Limb (tissue), 2 donors: ENCODE results near the gene RAVER1.
"Not testable (repeated sequence)": the region's sequence is repeated elsewhere in the genome, so short reads cannot be mapped to it uniquely, and the experiment has no call there.

Experiments used
- DNase-seq, 2 donors: peaks; one replicate each; pipeline ENCODE4 v3.0.0-alpha.2; 2016; ENCODE audit errors: extremely low spot score in 2 of 2

Gene RAVER1

DNA sequence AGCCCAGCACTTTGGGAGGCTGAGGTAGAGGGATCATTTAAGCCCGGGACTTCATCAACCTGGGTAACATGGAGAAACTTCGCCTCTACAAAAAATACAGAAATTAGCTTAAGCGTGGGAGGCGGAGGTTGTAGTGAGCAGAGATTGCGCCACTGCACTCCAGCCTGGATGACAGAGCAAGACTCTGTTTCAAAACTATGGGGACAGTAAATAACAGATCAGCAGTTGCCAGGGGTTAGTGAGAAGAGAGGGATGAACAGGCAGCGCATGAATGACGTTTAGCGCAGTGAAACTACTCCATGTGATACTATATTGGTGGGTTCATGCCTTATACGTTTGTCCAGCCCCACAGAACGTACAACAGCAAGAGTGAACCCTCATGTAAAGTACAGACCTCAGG lies 13.2 kb upstream of the RAVER1 start:
- DNase-seq = no peak

DNA sequence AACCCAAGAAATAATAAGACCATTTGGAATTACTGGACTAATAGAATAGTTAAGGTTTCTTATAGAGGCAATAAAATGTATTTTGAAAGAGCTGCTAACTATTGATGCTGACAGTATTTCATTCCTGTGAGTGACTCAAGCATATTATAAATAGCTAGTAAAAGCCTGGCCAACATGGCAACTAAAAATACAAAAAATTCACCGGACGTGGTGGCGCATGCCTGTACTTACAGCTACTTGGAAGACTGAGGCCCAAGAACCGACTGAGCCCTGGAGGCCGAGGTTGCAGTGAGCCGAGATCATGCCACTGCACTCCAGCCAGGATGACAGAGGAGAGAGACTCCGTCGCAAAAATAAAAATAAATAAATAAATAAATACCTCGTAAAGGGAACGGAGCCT lies 11.5 kb upstream of the RAVER1 start:
- DNase-seq = no peak

DNA sequence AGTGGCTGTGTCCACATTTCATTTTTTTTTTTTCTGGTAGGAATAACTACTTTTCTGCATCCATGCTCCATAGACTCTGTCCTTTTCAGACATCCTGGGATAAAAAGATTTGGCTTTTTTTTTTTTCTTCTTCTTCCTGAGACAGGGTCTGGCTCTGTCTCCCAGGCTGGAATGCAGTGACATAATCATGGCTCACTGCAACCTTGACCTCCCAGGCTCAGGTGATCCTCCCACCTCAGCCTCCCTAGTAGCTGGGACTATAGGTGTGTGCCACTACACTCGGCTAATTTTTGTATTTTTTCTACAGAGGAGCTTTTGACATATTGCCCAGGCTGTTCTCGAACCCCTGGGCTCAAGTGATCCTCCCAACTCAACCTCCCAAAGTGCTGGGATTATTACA lies 10.2 kb upstream of the RAVER1 start:
- DNase-seq = no peak

DNA sequence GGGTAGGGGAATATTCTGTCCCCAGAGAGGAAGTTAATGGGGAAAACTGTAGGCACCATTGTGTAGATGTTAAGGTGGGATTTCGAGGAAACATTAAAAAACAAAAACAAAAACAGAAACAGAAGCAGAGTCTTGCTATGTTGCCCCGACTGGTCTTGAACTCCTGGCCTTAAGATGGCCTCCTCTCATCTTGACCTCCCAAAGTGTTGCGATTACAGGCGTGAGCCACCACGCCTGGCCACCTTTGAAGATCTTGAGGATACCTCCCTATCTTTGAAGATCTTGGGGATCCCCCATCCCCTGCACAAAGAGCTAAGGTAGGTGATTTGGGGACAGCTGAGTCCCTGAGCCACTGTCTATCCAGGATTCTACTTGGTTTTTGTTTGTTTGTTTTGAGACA lies 6.6 kb upstream of the RAVER1 start:
- no peak for DNase-seq

DNA sequence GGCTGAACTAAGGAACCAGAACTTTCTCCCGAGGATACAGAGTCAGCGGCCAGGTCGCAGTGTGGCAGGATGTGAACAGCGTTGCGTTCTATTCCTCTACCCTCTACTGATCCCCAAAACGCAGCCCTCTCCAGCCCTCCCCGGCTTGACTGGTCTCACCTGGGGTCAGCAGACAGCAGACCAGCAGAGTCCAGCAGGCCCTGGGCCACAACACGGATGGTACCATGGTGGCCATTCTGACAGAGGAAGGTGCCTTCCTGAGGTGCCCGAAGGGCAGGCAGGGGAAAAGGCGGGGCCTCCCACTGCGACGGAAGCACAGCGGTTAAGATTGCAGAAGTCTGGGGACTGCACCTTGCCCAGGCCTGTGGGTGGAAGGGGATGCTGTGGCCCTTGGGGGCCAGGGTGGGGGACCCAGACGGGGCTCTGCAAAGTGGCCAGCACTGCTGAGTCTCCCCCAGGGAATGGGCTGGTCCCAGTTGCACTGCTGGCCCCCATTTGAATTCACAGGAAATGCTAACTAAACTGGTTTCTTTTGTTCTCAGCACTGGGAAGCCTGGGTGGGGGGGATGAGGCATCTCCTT lies 6.1 kb upstream of the RAVER1 start, which contains the start of gene ICAM3:
ICAM3 (minus strand) TSS at position 245 of the 581 bp plus-strand sequence; CDS start at position 235, 10 bp downstream.
- DNase-seq = no peak

DNA sequence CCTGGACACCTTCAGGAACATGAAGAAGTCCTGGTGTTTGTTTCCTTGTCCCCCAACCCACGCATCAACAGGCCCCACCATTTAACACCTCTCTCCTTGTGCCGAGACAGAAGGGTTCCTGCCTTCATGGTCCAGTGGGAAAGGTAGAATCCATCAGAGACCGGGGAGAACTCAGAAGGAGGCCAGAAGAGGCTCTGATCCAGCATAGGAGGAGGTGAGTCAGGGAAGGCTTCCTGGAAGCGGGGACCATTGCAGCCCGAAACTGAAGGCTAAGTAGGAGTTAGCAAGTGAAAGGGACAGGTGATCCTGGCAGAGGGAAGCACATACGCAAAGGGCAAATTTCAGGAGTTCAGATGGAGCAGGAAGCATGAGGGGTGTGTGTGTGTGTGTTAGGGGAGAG lies 5.6 kb upstream of the RAVER1 start:
- no peak for DNase-seq

DNA sequence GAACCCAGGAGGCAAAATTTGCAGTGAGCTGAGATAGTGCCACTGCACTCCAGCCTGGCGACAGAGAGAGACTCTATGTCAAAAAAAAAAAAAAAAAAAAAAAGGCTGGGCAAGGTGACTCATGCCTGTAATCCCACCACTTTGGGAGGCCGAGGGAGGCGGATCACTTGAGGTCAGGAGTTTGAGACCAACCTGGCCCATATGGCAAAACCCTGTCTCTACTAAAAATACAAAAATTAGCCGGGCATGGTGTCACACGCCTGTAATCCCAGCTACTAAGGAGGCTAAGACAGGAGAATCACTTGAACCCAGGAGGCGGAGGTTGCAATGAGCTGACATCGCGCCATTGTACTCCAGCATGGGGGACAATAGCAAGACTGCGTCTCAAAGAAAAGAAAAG lies 3.4 kb upstream of the RAVER1 start:
- DNase-seq = not testable (repeated sequence)

DNA sequence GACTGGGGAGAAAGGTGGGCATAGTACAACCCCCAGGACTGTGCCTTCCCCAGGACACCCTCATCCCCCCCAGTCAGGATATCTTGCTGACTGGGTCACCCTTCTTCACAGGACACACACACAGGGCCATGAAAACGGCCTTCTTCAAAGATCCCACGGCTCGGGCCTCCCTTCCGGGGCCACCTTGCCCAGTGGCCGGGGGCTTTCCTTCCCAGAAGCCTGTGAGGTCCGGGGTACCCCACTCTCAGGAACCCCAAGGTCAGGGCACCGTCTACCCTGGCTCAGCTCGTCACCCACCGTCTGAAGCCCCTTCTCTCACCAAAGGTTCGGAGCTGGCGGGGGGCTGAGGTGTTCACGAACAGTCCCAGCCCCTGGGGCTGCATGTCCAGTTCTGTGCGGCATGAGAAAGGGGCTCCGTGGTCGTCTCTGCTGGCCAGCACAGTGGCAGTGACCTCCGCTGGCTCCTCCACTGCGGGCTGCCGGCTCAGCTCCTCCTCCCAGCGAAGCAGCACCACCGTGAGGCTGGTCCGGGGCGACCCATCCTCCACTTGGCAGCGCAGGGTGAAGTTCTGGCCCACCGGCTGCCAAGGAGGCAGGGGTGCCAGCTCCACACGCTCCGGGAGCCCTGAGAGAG lies 2.1 kb upstream of the RAVER1 start:
- DNase-seq = no peak

DNA sequence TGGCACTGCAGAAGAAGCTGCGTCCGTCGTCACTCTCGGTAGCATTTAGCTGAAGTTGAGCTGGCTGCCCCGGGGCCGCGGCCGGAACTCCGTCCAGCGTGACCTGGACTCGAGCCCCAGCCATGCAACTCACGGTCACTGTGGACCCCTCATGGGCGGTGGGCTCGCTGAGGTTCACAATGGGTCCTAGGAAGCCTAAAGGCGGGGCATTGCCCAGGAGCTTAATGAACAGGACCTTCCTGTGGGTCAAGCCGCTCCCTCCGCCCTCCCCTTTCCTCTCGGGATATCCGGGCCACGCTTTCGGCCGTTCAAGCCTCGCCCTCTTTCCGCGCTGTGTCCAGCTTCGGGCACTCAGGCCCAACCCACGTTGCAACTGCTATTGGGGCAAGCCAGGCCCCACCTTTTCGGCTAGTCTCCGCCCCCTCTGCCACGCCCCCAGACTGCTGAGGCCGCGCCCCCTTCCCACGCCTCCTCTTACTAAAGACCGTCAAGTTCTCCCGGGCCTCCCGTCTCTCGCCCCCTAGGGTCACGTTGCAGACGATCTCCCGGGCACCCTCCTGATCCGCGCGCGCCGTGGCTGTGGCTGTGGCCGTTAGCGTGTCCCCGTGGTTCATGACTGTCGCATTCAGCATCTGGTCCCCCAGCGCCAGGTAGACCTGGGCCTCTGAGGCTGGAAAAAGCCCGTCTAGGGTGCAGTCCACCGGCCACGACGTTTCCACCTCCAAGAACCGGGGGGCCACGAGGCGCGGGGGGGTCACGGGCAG lies 1.4 kb upstream of the RAVER1 start:
- peak; percentile 87 to 90 for DNase-seq

DNA sequence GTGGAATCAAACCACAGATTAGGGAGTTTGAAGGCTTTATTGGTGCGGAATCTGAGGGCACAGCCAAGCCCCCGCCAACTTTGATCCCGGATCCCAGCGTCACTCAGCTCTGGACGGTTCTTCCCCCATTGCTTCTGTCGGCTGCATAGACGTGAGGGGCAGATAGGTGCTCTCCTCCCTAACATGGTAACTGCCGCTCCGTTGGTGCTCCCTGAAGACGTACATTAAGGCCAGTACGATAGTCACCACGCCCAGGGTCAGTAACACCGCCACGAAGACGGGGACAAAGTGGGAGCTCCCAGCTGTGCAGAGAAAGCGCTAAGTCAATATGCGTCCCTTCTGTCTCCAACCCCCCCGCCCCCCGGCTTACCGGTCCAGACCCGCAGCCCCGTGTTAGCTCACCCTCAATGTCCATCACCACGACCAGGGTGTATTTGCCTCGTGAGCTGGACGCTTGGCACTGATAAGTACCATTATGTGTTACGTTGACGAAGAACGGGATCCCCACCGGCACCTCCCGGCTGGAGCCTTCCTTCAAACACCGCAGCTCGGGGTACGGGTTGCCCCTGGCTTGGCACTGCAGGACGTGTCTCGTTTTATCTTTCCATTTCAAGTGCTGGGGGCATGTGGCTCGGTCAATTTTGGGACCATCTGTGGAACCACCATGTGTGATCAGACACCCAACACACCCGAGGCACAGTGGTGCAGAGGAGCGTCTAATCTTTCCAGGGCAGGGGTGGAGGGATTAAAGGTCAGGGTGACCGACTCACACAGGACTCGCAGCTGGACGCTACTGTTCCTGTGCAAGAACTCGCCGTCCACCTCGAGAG lies 644 bp upstream of the RAVER1 start:
- no peak for DNase-seq

DNA sequence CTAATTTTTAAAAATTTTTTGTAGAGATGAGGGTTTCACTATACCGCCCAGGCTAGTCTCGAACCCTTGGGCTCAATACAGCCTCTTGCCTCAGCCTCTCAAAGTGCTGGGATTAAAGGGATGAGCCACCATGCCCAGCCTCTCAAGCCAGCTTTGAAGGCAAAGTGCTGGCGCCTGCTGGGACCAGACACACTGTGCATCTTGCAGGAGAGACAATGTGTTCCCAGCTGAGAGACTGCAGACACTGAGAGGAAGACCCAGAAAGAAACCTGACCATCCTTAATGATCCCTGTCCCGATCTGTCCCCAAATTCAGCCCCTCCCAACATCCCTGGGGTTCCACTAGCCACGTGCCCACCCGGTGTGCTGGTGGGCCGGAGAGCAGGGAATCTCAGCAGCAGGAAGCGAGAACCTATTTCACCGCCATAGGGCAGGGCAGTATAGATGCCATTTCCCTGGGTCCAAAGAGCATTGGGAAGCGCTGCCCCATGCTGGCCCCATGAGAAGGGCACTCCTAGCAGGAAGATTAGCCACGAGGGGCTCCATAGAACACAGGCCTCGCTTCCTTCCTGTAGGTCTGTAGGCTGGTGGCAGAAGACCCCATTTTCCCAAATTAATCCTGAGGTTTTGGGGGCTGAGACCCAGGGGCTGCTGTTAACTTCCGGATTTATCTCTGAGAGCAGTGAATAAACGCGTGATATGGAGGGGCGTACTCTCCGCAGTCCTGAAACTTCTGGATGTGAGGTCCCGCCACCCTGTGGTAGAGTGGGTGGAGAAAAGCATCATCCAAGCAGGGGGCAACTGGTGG lies 968 bp downstream of the RAVER1 start:
- DNase-seq = no peak

DNA sequence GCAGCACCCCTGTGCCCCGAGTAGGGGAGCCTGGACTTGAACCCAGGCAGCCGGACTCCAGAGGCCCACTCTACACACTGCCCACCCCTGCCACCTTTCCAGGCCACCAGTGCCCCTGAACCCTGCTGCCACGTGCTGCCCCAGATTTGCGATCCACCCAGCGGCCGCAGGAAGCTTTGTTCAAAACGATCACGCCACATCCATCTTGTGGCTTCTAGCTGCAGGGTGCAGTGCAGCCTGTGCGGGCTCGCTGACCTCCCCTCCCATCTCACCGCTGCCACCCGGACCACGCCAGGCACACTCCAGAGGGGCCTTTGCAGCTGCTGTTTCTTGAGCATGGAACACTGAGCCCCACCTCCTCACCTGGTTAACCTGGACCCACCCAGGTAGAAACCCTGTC lies 3.8 kb downstream of the RAVER1 start:
- DNase-seq = no peak

DNA sequence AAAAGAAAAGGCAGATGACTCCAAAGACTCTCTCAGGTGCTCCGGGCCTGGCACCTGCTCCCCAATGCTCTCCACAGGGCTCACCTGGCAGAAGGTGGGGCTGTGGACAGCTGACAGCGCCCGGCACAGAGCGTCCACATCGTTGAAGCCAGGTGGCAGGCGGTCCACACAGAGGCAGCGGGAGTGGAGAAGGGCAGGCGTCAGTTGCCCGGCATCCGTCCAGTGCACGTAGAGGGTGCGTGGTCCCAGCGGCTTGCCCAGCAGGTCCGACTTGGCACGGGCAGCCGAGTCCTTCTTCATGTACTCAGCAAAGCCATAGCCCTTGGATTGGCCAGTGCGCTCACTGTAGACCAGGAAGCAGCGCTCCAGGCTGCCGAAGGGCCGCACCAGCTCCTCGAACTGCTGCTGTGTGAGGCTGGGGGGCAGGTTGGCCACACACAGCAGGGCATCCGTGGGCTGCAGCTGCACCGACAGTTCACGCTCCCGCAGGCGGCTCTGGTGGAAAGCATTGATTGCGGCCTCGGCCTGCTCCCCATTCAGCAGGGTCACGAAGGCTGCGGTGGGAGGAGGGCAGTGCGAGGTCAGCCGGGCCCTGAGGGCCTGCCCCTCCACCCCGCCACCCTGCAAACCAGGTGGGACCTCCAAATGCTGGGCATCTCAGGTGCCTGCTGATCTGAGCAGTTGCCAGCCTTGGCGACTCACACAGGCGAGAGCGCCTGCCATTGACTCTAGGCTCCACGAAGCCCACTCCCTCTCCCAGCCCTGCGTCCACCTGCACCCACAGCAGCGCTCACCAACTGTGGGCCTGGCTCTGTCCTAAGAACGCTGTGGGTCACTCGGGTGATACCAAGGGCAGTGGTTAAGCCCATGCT lies 4.5 kb downstream of the RAVER1 start:
- DNase-seq = no peak

DNA sequence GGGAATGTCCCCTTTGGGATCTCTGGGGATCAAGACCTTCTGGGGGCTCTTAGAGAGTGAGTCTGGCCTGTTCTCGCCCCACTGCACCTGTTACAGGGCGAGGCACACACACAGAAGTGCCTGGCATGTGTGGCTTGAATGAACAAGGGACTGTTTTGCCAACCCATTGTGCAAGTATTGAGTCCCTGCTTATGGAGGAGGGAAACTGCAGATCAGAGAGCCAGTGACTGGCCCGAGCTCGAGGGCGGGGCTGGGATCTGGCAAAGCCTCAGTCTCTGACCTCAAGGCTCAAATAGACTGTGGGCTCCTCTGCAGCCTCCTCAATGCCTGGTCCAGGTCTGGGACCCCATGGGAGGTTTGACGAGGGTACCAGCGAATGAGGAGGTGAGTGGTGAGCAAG lies 5.5 kb downstream of the RAVER1 start:
- DNase-seq = no peak

DNA sequence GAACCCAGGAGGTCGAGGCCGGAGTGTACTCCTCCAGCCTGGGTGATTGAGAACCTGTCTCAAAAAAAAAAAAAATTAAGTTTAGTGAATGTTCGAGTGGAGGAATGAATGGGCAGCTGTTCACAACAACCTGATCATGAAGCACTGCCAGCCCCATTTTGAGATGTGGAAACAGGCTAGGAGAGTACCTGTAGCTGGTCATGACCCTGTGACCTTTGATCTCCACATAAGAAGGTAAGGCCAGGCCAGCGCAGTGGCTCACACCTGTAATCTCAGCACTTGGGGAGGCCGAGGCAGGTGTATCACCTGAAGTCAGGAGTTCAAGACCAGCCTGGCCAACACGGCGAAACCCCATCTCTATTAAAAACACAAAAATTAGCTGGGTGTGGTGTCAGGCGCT lies 7.6 kb downstream of the RAVER1 start:
- no peak for DNase-seq

DNA sequence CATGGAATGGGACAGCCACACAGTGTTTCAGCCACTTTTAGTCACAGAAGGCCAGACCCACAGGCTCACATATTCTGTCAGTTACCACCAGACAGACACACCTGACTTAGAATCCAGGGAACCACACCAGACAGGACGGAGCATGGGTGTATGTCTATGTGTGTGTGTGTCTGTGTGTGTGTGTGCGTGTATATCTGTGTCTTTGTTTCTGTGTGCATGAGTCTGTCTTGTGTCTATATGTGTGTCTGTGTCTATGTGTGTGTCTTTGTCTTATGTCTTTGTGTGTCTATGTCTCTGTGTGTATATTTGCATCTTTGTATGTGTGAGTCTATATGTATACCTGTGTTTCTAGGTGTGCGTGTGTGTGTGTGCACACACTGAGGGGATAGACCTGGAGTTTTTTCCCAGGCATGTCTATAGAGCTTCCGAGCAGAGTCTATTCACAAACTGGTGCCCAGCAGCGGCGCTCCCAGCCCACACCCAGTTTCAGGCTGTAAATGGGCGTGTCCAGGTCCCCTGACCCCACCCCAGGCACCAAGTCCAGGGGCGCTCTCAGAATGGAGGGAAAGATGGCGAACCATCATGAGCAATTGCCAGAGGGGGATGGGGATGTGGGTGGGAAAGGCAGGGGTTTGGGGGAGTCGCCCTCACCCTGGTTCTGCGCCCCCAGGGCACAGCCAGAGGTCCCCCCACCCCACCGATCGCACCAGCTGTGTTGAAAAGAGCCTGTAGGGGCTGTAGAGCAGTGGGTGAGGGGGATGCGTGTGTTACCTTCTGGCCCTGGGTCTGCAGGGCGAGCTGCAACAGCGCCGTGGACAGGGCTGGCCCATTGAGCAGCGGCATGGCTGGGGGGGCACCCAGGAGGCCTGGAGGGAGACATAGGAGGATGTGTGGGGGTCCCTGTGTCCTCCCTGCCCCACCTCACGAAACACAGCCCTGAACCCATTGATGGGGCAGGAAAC lies 11.2 kb downstream of the RAVER1 start:
- DNase-seq = no peak

DNA sequence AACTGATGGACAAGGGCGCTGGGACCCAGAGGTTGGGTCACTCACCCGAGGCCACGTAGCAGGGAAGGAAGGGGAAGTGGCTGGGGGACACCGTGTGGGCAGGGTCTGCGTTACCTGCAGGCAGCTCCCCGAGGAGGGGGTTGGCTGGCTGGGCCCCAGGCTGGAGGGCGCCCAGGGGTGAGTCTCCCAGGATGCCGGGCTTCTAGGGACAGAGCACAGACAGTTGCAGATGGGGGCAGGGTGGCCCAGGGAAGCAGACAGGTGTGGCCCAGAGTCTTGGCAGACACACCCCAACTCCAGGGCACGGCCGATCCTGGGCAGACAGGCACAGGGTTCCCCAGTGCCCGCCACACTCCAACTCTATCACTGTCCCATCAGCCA lies 11.9 kb downstream of the RAVER1 start:
- no peak for DNase-seq

DNA sequence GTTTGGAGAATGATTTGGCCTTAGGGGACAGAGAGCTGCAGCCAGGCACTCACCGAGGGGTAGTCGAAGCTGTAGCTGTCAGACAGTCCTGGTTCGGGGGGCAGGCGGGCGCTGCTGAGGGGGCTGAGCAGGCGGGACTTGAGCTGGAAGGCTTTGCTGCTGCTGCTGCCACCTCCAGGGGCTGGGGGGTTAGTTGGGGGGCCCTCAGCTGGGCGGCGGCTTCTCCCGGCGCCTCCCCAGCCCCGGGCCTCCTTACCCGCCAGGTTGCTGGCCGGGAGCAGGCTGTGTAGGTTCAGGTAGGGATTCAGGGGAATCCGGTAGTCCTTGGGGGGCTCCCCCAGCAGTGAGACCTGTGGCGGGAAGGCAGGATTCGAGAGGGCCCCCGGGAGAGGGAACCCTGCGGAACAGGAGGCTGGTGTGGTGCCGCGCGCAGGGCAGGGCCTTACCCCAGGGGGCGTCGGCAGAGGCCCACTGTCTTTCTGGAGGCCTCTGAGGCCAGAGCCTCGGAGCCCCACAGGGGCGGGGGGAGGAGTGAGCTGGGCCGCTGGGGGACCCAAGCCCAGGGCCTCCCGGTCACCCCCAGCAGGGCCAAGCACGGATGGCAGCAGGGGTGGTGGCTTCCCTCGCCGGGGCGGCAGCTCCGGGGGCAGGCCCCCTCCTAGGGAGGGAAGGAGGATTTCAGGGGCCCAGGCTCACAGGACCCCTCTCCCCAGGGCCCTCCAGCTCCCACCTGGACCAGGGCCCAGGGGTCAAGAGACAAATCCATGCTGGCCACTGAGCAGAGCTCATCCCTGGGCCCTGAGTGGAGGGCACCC lies 12.5 kb downstream of the RAVER1 start:
- DNase-seq = no peak
